GM18519 (cell line): Measurements from ENCODE around the gene CUL9.

Experiments
- ATAC-seq: cut with Tn5 transposase; IDR thresholded peaks from one replicate; pipeline ENCODE4 v1.9.1; 2021; ENCODE audit warnings: mild to moderate bottlenecking, moderate library complexity; ENCODE audit not compliant: unreplicated experiment, low FRiP score

CUL9 gene

GRCh38 chr6:43254138-43254817 lies 72.3 kb downstream of the CUL9 start:
- no peak for ATAC-seq

GRCh38 chr6:43254846-43255245 lies 72.8 kb downstream of the CUL9 start:
- no peak for ATAC-seq

GRCh38 chr6:43255408-43256054 lies 73.5 kb downstream of the CUL9 start:
- ATAC-seq, result no peak

- ATAC-seq, result no peak
Measured at GRCh38 chr6:43256670-43257366, 74.8 kb downstream of the CUL9 start.

GRCh38 chr6:43257367-43258145 lies 75.6 kb downstream of the CUL9 start:
- no peak for ATAC-seq

- no peak for ATAC-seq
Measured at GRCh38 chr6:43258180-43258579, 76.2 kb downstream of the CUL9 start.

- no peak for ATAC-seq
Measured at GRCh38 chr6:43258807-43259686, 77.1 kb downstream of the CUL9 start.

GRCh38 chr6:43260791-43261190 lies 78.8 kb downstream of the CUL9 start:
- no peak for ATAC-seq

GRCh38 chr6:43261198-43261597 lies 79.2 kb downstream of the CUL9 start:
- no peak for ATAC-seq

- ATAC-seq, result no peak
Measured at GRCh38 chr6:43262000-43262779, 80.2 kb downstream of the CUL9 start.

- no peak for ATAC-seq
Measured at GRCh38 chr6:43262780-43263313, 80.9 kb downstream of the CUL9 start.

- ATAC-seq, result no peak
Measured at GRCh38 chr6:43263314-43264178, 81.5 kb downstream of the CUL9 start.

- ATAC-seq, result no peak
Measured at GRCh38 chr6:43264599-43265145, 82.7 kb downstream of the CUL9 start.

GRCh38 chr6:43265564-43265963 lies 83.6 kb downstream of the CUL9 start:
- no peak for ATAC-seq

GRCh38 chr6:43267619-43268354 lies 85.8 kb downstream of the CUL9 start:
- no peak for ATAC-seq

GRCh38 chr6:43268355-43268700 lies 86.3 kb downstream of the CUL9 start:
- no peak for ATAC-seq

- ATAC-seq, result no peak
Measured at GRCh38 chr6:43268782-43269272, 86.8 kb downstream of the CUL9 start.
